ENCODE results near the gene PRKCA.

DNA sequence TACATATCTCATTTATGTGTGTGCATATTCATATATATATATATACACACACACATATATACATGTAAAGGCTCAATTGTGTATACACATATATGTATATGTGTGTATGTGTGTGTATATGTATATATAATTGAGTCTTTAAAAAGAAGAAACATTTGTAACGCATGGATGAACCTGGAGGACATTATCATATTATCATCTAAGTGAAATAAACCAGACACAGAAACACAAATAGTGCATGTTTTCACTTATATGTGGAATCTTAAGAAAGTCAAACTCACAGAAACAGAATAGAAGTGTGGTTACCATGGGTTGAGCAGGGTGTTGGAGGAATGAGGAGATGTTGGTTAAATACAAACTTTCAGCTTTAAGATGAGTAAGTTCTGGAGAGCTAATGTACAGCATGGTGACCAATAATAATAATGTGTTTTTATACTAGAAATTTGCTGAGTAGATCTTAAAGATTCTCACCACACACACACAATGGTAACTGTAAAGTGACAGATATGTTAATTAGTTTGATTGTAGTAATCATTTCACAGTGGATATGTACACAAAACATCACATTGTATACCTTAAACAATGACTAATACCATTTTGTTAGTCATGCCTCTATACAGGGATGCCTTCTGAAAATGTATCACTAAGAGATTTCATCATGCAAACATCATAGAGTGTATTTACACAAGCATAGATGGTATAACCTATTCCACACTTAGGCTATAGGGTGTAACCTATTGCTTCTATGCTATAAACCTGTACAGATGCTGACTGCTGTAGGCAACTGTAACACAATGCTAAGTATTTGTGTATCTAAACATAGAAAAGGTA is 399.9 kb downstream of the PRKCA start:
- TF ChIP-seq EGR1 (IDR thresholded peaks at IDR 0.05; ENCODE audit: low read depth in 2 of 2) (no peak), SP1 (IDR thresholded peaks at IDR 0.05) (no peak)

All from liver (tissue), 2 donors.